Aorta (tissue), 5 donors: ENCODE data around the gene TRPM1. TPM values are rescaled to one million over a fixed set of nuclear protein-coding genes. Genes with fewer than 3 reads are reported as not detected.

Experiments used
- ATAC-seq: fragments of 200-7000 bp; cut with Tn5 transposase; one replicate; pipeline ENCODE4 v1.9.1; 2022; ENCODE audit warnings: moderate library complexity; ENCODE audit not compliant: low FRiP score
- DNase-seq, 2 donors: peaks; one replicate each; pipeline ENCODE4 v3.0.0-alpha.2; 2020
- H3K27ac ChIP-seq, 2 donors: one replicate each; pipeline ENCODE4 v1.5.1; 2013; ENCODE audit warnings: low read length in 2 of 2, mild to moderate bottlenecking in 2 of 2, moderate library complexity in 2 of 2, control low read depth in 1 of 2, inconsistent platforms in 1 of 2, low read depth in 1 of 2
- H3K27me3 ChIP-seq, 2 donors: one replicate each; pipeline ENCODE4 v1.6.1; 2013; ENCODE audit warnings: control low read depth in 1 of 2, low read length in 1 of 2, mild to moderate bottlenecking in 1 of 2, moderate library complexity in 1 of 2; ENCODE audit not compliant: insufficient read depth in 2 of 2, control insufficient read depth in 1 of 2
- H3K36me3 ChIP-seq, 2 donors: one replicate each; pipeline ENCODE4 v1.6.1; 2013; ENCODE audit warnings: control low read depth in 1 of 2, low read length in 1 of 2, mild to moderate bottlenecking in 1 of 2; ENCODE audit not compliant: insufficient read depth in 2 of 2, control insufficient read depth in 1 of 2
- H3K4me1 ChIP-seq, 2 donors: one replicate each; pipeline ENCODE4 v1.6.1; 2013; ENCODE audit warnings: low read length in 2 of 2, control low read depth in 1 of 2, mild to moderate bottlenecking in 1 of 2, moderate library complexity in 1 of 2; ENCODE audit not compliant: insufficient read depth in 2 of 2, control insufficient read depth in 1 of 2
- H3K4me3 ChIP-seq, 2 donors: one replicate each; pipeline ENCODE4 v1.5.1; 2013; ENCODE audit warnings: low read length in 2 of 2, control low read depth in 1 of 2, mild to moderate bottlenecking in 1 of 2
- H3K9me3 ChIP-seq: one replicate; pipeline ENCODE4 v1.6.1; 2013; ENCODE audit warnings: mild to moderate bottlenecking, low read length; ENCODE audit not compliant: control insufficient read depth
- WGBS, 2 donors: extraction: QIAGEN DNeasy Blood & Tissue Kit; methylation state at CpG; one replicate each; pipeline ENCODE4 v1.1.7; 2013; 5-methylcytosine and 5-hydroxymethylcytosine counted together
- intact Hi-C, 2 donors: fragments of 100-400 bp; cut with DNase I; formaldehyde crosslinking; loops; one replicate each; pipeline versions ENCODE4 v1.14.2 to v1.15.0; 2022
- microRNA-seq, 2 donors: library from miRNA; unstranded; fragments of <30 nt; microRNA quantifications; one replicate each; pipeline ENCODE4 v1.2.0, GENCODE V29; 2020
- polyA plus RNA-seq, 2 donors: library from polyadenylated mRNA; stranded (reverse); fragments of 200-250 nt; gene quantifications; one replicate each; pipeline ENCODE4 v1.2.3, GENCODE V29; 2013
- total RNA-seq, 2 donors: library from RNA; stranded (reverse); fragmentation: NEBNext Ultra II Directional; extraction: Animal tissue kit (Norgen Biotek cat#: 25700); gene quantifications; one replicate each; pipeline ENCODE4 v1.2.1, GENCODE V29; 2021
- donor health status: healthy with polysubstance abuse.
- donor health status: Bipolar disorder and iron deficiency.
- donor health status: DM: no; HTN: no; CAD: no.
- donor health status: DM: no; HTN: no; CAD: no.
- donor health status: DM: yes; HTN: yes; CAD: no.

The TRPM1 gene
- total and polyA plus RNA-seq, 4 donors, result not detected

GRCh38 chr15:30954674-30955073 is 146.9 kb downstream of the TRPM1 start:
- ATAC-seq (no peak), DNase-seq (no peak)
- WGBS, 2 donors, result 80 to 92% methylated on average over 1 of the region's 1 CpG
- H3K9me3 ChIP-seq, result no peaks in the 10 kb centered on the region
- no peaks in the 10 kb centered on the region for H3K27me3 ChIP-seq
- no peak overlapping the region for H3K27ac ChIP-seq
- intact Hi-C loops, result no loop called here
- no peaks in the 10 kb centered on the region for H3K4me1 ChIP-seq
- no peak overlapping the region for H3K4me3 ChIP-seq
- H3K36me3 ChIP-seq, result peaks cover 11 to 13% of the 10 kb centered on the region in 2 donors

- no peaks in the 10 kb centered on the region for H3K9me3 ChIP-seq
- no peaks in the 10 kb centered on the region for H3K4me1 ChIP-seq
- ATAC-seq (no peak), DNase-seq (no peak)
- WGBS, 2 donors, result 79 to 80% methylated on average over 7 of the region's 7 CpGs
- intact Hi-C loops, result no loop called here
- no peaks in the 10 kb centered on the region for H3K27me3 ChIP-seq
- peaks cover 11 to 13% of the 10 kb centered on the region in 2 donors for H3K36me3 ChIP-seq
- no peak overlapping the region for H3K27ac ChIP-seq
- no peak overlapping the region for H3K4me3 ChIP-seq
Measured at GRCh38 chr15:30953731-30954378, 147.7 kb downstream of the TRPM1 start.

- Histone ChIP-seq H3K4me3 (no peak overlapping the region), H3K27ac (no peak overlapping the region), H3K27me3 (no peaks in the 10 kb centered on the region), H3K4me1 (no peaks in the 10 kb centered on the region), H3K9me3 (no peaks in the 10 kb centered on the region), H3K36me3 (peaks cover 8 to 13% of the 10 kb centered on the region in 2 donors)
- DNase-seq, result no peak
- no peak for ATAC-seq
- WGBS, 2 donors, result 92 to 94% methylated on average over 7 of the region's 7 CpGs
- intact Hi-C loops, result no loop called here
Measured at GRCh38 chr15:30953183-30953582, 148.3 kb downstream of the TRPM1 start.

Small RNA genes lying within 50 kb of the gene (microRNA-seq; reads per million reads assigned to microRNA genes)
- 0 reads per million in 2 donors for gene MIR211

Other genes starting within 250 kb of the TRPM1 start
- 10 to 100 TPM in 1 of 2 donors, 1 to 10 TPM in 1; 4.3 to 15.9 TPM for gene FAN1, start 197.8 kb downstream of the TRPM1 start, total RNA-seq
- gene FAN1, start 197.8 kb downstream of the TRPM1 start, polyA plus RNA-seq, result 10 to 100 TPM in 1 of 2 donors, 1 to 10 TPM in 1; 5.9 to 13.0 TPM
- 10 to 100 TPM; 12.5 to 35.0 TPM for gene MTMR10, start 110.1 kb downstream of the TRPM1 start, total RNA-seq
- 10 to 100 TPM in 1 of 2 donors, 1 to 10 TPM in 1; 9.0 to 10.7 TPM for gene MTMR10, start 110.1 kb downstream of the TRPM1 start, polyA plus RNA-seq
- gene KLF13, start 225.1 kb upstream of the TRPM1 start, total RNA-seq, result 10 to 100 TPM; 31.3 to 58.7 TPM
- gene KLF13, start 225.1 kb upstream of the TRPM1 start, polyA plus RNA-seq, result 10 to 100 TPM; 27.2 to 35.9 TPM